Fibroblast of the aortic adventitia (primary cell): ENCODE results near the gene ZSCAN31. TPM values are rescaled to one million over a fixed set of nuclear protein-coding genes. Genes with fewer than 3 reads are reported as not detected.

Source experiments
- DNase-seq: peaks from one replicate; pipeline ENCODE4 v3.0.0-alpha.2; 2010; ENCODE audit warnings: low read depth
- H3K4me3 ChIP-seq: 2 replicates; pipeline ENCODE4 v1.5.1; 2011; ENCODE audit warnings: low read depth, mild to moderate bottlenecking, control low read depth, low read length, moderate library complexity
- CTCF ChIP-seq: IDR thresholded peaks from 2 replicates; pipeline ENCODE4 v1.5.1; 2011; ENCODE audit warnings: mild to moderate bottlenecking, low read length, control low read depth, inconsistent platforms; ENCODE audit not compliant: insufficient read depth
- total RNA-seq: library from RNA; depleted of rRNA; stranded (reverse); fragments of >200 nt; gene quantifications from 2 replicates; pipeline ENCODE4 v1.2.3, GENCODE V29; 2012; ENCODE audit warnings: low replicate concordance

Gene ZSCAN31
- total RNA-seq, 1 donor = 13.9 TPM

- H3K4me3 ChIP-seq = no peak overlapping the region
- no peak for TF ChIP-seq CTCF
Measured at GRCh38 chr6:28295326-28295725, 40.6 kb downstream of the ZSCAN31 start.

DNA sequence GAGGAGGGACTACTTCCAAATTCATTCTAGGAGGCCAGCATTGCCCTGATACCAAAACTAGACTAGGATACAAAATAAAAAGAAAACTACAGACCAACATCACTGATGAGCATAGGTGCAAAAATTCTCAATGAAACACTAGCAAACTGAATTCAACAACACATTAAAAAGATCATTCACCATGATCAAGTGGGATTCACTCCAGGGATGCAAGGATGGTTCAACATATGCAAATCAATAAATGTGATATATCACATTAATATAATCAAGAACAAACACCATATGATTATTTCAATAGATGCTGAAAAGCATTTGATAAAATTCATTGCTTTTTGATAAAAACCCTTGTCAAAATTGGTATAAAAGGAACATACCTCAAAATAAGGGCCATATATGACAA is 44.4 kb downstream of the ZSCAN31 start:
- no peak for TF ChIP-seq CTCF
- DNase-seq = no peak
- H3K4me3 ChIP-seq = no peak overlapping the region

More at GRCh38 chr6:28295326-28295725, 40.6 kb downstream of the ZSCAN31 start:
- DNase-seq = no peak

GRCh38 chr6:28282926-28283325 is 53.0 kb downstream of the ZSCAN31 start:
- no peak for TF ChIP-seq CTCF
- H3K4me3 ChIP-seq = no peak overlapping the region
- DNase-seq = no peak

DNA sequence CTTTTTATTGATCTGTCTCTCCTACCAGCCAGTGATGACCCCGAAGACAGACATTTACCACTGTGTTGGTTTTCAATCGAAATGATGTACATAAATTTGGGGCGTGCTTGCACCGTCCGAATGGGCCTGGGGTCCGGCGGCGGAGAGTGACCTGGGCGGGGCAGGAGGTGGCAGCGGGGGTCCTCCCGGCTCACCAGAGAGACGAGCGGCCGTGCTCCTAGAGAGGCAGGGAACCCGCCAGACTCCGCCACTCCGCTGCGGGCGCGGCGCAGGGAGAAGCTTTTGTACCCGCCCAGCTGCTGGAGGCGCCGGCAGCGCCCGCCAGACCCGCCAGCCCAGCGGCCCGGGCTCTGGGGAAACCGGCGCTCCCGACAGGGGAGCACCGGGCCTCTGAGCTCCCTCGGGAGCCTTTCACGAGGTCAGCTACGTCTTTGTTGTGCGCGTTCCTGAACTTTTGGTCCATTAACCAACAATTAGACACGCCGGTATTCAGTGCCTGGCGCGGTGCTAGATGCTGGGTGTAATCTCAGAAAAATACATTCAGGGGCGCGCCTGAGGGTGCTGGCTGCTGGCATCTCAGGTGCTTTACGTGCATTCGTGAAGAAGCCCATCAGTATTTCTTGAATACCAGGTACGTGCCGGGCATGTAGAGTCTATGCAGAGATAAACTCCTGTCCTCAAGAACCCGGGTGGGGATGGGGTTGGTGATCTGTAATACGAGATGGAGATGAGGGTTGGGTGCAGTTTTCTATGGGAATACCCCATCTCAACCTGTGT is 54.5 kb downstream of the ZSCAN31 start, which contains the start of gene PGBD1:
TSS of gene PGBD1 (plus strand) at position 285 of the 777 bp plus-strand sequence. CDS start 2,242 bp downstream, outside the sequence.
- H3K4me3 ChIP-seq = peak within 1 kb of the TSS; percentile 75
- TF ChIP-seq CTCF = no peak
- DNase-seq = peak; percentile 73

- H3K4me3 ChIP-seq = peak overlapping the region; percentile 75
- no peak for TF ChIP-seq CTCF
- no peak for DNase-seq
Measured at GRCh38 chr6:28280595-28281287, 55.2 kb downstream of the ZSCAN31 start.

DNA sequence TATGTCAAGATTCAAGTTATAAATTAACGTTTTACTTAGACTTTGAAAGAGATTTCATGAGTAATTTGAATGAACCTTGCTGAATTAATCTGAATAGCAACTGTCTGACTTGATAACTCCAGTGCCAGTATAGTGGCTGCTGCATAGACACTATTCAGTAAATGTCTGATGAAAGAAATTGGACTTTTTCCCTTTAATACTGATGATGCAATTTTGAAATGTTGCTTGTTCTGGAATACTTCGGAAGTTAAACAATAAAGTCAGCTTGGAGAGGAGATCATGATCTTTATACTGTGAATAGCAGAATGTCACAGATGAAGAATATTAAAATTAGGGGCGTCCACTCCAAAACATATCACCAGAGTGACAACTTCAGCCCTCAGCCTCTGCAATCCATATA is 58.2 kb downstream of the ZSCAN31 start:
- DNase-seq = peak; percentile 32
- no peak for TF ChIP-seq CTCF
- no peak overlapping the region for H3K4me3 ChIP-seq
